ENCODE results near the gene WTIP. TPM values are rescaled to one million over a fixed set of nuclear protein-coding genes. Genes with fewer than 3 reads are reported as not detected.

Gene WTIP
- total RNA-seq, 1 experiment from 2014 or later = 8.4 TPM

DNA sequence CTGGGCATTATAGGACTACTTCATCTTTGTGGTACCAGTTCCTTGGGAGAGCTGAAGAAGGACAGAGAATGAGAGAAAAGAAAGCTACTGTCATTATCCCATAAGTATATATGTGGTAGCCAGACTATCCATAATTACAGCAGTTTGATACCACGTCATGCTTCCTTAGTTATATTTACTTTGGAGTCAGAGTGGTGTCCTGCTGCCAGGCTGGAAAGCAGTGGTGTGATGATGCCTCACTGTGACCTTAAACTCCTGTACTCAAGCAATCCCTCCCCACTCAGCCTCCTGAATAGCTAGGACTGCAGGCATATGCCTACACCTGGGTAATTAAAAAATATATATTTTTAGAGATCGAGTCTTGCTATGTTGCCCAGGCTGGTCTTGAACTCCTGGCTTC, 57.8 kb downstream of the WTIP start:
- intact Hi-C loops (cut with micrococcal nuclease) = no loop called here
- CTCF ChIA-PET = no interaction called here
- Histone ChIP-seq H3K36me3 (ENCODE audit: control insufficient read depth in 1 of 2, insufficient read depth in 2 of 2, low read length in 2 of 2) (no peaks in the 10 kb centered on the region), H3K9me3 (ENCODE audit: control insufficient read depth in 1 of 2, insufficient read depth in 1 of 2, low read depth in 1 of 2, low read length in 2 of 2) (peaks cover 4 to 12% of the 10 kb centered on the region in 2 experiments; a peak in 2 of 4 replicates), H3K27ac (ENCODE audit: low read depth, low read length) (no peak overlapping the region), H3K27me3 (ENCODE audit: insufficient read depth, low read length) (0 out of 2 replicates have a peak, but pooled peaks cover 4% of the 10 kb centered on the region), H2AFZ (ENCODE audit: low read depth, low read length, poor library complexity, severe bottlenecking) (no peak overlapping the region), H3K4me2 (ENCODE audit: low read length) (no peak overlapping the region), H4K20me1 (ENCODE audit: insufficient read depth) (no peaks in the 10 kb centered on the region), H3K79me2 (ENCODE audit: insufficient read depth, low read length) (no peaks in the 10 kb centered on the region), H3K4me3 (replicated peaks in 1 of 2; ENCODE audit: low read depth in 1 of 2, low read length in 2 of 2) (no peak overlapping the region), H3K9me2 (ENCODE audit: insufficient read depth) (no peaks in the 10 kb centered on the region), H3K4me1 (ENCODE audit: control insufficient read depth in 1 of 2, insufficient read depth in 2 of 2, low read length in 2 of 2) (no peaks in the 10 kb centered on the region), H3K9ac (ENCODE audit: low read length) (no peak overlapping the region)
- no TSS peak for BruUV-seq (replicated peaks)
- RAD21 ChIA-PET (ENCODE audit: low non-redundant PET in 1 of 2, low total read pairs in 2 of 2, uncharacterized antibody in 2 of 2, unreplicated experiment in 2 of 2) = no interaction called here
- TF ChIP-seq, protein P1, sequence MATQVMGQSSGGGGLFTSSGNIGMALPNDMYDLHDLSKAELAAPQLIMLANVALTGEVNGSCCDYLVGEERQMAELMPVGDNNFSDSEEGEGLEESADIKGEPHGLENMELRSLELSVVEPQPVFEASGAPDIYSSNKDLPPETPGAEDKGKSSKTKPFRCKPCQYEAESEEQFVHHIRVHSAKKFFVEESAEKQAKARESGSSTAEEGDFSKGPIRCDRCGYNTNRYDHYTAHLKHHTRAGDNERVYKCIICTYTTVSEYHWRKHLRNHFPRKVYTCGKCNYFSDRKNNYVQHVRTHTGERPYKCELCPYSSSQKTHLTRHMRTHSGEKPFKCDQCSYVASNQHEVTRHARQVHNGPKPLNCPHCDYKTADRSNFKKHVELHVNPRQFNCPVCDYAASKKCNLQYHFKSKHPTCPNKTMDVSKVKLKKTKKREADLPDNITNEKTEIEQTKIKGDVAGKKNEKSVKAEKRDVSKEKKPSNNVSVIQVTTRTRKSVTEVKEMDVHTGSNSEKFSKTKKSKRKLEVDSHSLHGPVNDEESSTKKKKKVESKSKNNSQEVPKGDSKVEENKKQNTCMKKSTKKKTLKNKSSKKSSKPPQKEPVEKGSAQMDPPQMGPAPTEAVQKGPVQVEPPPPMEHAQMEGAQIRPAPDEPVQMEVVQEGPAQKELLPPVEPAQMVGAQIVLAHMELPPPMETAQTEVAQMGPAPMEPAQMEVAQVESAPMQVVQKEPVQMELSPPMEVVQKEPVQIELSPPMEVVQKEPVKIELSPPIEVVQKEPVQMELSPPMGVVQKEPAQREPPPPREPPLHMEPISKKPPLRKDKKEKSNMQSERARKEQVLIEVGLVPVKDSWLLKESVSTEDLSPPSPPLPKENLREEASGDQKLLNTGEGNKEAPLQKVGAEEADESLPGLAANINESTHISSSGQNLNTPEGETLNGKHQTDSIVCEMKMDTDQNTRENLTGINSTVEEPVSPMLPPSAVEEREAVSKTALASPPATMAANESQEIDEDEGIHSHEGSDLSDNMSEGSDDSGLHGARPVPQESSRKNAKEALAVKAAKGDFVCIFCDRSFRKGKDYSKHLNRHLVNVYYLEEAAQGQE (IDR thresholded peaks at IDR 0.05; ENCODE audit: low read depth) = no peak
- POLR2A ChIA-PET = no interaction called here
- ATAC-seq = no peak
- DNase-seq (ENCODE audit: low read depth, low spot score) = no peak

GRCh38 chr19:34540811-34541557, 59.4 kb downstream of the WTIP start:
- Histone ChIP-seq H2AFZ (ENCODE audit: low read depth, low read length, poor library complexity, severe bottlenecking) (no peak overlapping the region), H3K27ac (ENCODE audit: low read depth, low read length) (no peak overlapping the region), H3K9ac (ENCODE audit: low read length) (no peak overlapping the region), H3K9me2 (ENCODE audit: insufficient read depth) (no peaks in the 10 kb centered on the region), H3K9me3 (ENCODE audit: control insufficient read depth in 1 of 2, insufficient read depth in 1 of 2, low read depth in 1 of 2, low read length in 2 of 2) (peaks cover 4 to 12% of the 10 kb centered on the region in 2 experiments; a peak in 2 of 4 replicates), H3K36me3 (ENCODE audit: control insufficient read depth in 1 of 2, insufficient read depth in 2 of 2, low read length in 2 of 2) (no peaks in the 10 kb centered on the region), H3K4me1 (ENCODE audit: control insufficient read depth in 1 of 2, insufficient read depth in 2 of 2, low read length in 2 of 2) (no peaks in the 10 kb centered on the region), H4K20me1 (ENCODE audit: insufficient read depth) (no peaks in the 10 kb centered on the region), H3K4me2 (ENCODE audit: low read length) (no peak overlapping the region), H3K4me3 (replicated peaks in 1 of 2; ENCODE audit: low read depth in 1 of 2, low read length in 2 of 2) (no peak overlapping the region), H3K79me2 (ENCODE audit: insufficient read depth, low read length) (no peaks in the 10 kb centered on the region), H3K27me3 (ENCODE audit: insufficient read depth, low read length) (0 out of 2 replicates have a peak, but pooled peaks cover 4% of the 10 kb centered on the region)
- CTCF ChIA-PET = no interaction called here
- RAD21 ChIA-PET (ENCODE audit: low non-redundant PET in 1 of 2, low total read pairs in 2 of 2, uncharacterized antibody in 2 of 2, unreplicated experiment in 2 of 2) = no interaction called here
- TF ChIP-seq SP1 (IDR thresholded peaks at IDR 0.05; ENCODE audit: low read depth) (no peak), EZH2phosphoT487 (IDR thresholded peaks at IDR 0.05; ENCODE audit: borderline replicate concordance) (no peak), ZNF274 (IDR thresholded peaks at IDR 0.05; ENCODE audit: low read depth, low read length) (no peak), ATF3 (IDR thresholded peaks at IDR 0.05) (no peak), ELF1 (IDR thresholded peaks at IDR 0.05; ENCODE audit: borderline replicate concordance, low read depth) (no peak), TCF7L2 (IDR thresholded peaks at IDR 0.05; ENCODE audit: borderline replicate concordance, extremely low read depth, insufficient read depth, insufficient read length) (no peak)
- TF ChIP-seq, protein P2, sequence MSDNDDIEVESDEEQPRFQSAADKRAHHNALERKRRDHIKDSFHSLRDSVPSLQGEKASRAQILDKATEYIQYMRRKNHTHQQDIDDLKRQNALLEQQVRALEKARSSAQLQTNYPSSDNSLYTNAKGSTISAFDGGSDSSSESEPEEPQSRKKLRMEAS (IDR thresholded peaks at IDR 0.05) = no peak
- ATAC-seq (no peak), DNase-seq (ENCODE audit: low read depth, low spot score) (no peak)
- intact Hi-C loops (cut with micrococcal nuclease) = no loop called here
- POLR2A ChIA-PET = no interaction called here
- no TSS peak for BruUV-seq (replicated peaks)

Data from HCT116 (cell line).